Stimulated activated CD4-positive, alpha-beta T cell treated with anti-CD3 and anti-CD28 coated beads, TNF-alpha, amount 100 ng/mL, for 24 hours (primary cell): Measurements from ENCODE around the gene ZNF326.
"Not testable (repeated sequence)": the region's sequence is repeated elsewhere in the genome, so short reads cannot be mapped to it uniquely, and the experiment has no call there.

Experiments used
- DNase-seq, 3 experiments: peaks; one replicate each; pipeline ENCODE4 v3.0.0-alpha.2; 2020; ENCODE audit warnings: low read depth in 3 of 3

The ZNF326 gene

DNA sequence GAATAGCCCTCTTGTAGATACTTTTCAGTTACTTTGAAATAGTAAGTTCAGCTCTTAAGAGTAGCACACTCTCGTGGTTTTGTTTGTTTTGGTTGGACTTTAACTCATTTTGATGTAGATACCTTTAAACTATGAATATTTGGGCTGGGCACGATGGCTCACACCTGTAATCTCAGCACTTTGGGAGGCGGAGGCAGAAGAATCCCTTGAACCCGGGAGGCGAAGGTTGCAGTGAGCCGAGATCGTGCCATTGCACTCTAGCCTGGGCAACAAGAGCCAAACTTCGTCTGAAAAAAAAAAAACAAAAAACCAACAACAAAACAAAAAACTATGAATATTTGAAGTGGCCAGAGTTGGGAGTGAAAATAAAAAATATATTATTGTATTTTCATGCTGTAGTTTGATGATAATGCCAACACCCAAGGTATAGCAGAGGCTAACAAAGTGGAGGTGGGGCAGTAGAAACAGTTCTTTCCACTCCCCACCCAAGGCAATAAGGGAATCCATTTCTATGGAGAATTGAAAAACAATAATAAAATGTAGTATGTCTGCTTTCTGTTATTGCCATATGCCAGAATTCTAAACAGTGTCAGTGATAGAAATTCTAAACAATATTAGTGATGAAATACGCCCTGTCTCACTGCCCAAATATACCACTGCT lies 1.7 kb downstream of the ZNF326 start:
- no peak for DNase-seq

DNA sequence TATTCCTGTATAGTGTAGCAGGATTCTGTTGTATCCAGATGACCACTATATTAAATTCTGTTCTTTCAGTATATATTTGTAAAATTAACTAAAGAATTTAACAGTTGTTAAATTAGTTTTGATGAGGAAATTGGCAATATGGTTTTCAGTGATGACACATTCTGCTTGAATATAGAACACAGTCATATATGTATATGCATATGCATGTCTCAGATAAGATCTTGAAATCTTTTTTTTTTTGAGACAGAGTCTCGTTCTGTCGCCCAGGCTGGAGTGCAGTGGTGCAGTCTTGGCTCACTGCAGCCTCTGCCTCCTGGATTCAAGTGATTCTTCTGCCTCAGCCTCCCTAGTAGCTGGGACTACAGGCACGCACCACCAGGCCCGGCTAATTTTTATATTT lies 2.2 kb downstream of the ZNF326 start:
- DNase-seq = not testable (repeated sequence)

DNA sequence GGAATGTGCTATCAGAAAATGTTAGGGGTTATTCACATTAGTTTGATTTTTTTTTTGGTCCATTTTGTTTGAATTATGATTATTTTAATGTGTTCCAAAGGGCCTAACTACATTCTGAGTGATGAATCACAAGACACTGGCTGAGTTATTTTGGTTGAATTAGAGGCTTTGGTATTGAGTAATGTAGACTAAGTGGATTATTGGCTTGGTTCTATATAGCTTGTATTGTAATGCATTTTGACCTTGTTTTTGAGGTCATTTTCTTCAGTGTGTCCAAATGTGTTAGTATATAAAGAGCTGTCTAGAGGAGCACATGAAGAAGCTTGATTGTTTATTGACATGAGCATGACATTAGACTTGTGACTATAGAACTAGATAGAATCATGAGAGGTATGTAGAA lies 3.4 kb downstream of the ZNF326 start:
- no peak for DNase-seq

DNA sequence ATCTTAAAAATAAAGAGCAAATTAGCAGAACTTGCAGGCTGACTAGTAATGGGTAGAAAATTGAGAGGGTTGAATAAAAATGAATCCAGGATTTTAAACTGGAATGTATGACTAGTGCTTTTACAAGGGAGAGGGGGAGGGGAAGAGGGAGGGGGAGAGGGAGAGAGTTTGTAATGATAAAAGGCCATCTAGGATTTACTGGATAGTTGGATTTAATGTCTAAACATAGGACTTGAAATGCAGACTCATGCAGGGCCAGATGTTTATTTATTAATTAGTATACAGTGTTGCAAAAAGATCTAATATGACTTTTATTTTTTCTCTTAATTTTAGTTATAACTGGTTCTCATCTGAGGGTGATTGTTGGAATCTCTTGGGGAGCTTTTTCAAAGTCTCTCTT lies 4.3 kb downstream of the ZNF326 start:
- DNase-seq = no peak

DNA sequence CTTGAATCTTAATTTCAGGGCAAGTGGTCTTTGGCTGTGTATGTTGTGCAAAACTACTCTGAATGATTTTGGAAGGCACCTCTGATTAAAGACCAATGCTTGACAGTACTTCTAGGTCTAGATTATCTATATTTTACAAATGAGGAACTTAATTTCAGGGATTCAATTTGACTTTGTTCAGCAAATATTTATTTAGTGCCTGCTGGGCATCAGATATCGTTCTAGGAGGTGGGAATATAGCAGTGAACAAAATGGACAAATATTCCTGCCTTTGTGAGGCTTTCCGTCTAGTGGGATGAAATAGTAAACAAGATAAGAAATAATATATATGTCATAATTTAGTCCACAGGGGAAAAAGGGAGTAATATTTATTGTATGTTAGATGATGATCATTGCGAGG lies 4.7 kb downstream of the ZNF326 start:
- DNase-seq = no peak

DNA sequence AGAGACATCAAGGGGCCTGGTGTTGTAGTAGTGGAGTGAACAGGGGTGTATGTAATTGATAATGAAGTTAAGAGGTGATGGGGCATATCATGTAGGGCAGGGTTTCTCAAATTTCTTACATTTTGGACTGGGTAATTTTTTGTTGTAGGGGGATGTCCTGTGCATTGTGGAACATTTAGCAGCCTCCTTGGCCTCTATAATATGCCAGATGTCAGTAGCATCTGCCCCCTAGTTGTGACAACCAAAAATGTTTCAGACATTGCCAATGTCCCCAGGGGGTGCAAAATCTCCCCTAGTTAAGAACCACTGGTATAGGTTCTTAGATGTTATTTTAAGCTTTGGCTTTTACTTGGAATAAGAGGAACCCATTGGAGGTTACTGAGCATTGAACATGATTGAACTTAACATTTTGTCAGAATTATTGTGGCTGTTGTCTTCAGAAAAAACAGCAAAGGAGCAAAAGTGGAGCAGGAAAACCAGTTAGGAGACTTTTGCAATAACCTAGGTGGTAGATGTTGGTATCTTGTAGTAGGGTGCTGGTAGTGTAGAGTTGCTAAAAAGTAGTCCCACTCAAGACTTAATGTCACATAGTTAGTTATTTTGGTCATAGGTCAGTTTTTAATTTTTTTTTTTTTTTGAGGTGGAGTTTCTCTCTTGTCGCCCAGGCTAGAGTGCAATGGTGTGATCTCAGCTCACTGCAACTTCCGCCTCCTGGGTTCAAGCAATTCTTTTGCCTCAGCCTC lies 6.2 kb downstream of the ZNF326 start:
- DNase-seq = no peak

DNA sequence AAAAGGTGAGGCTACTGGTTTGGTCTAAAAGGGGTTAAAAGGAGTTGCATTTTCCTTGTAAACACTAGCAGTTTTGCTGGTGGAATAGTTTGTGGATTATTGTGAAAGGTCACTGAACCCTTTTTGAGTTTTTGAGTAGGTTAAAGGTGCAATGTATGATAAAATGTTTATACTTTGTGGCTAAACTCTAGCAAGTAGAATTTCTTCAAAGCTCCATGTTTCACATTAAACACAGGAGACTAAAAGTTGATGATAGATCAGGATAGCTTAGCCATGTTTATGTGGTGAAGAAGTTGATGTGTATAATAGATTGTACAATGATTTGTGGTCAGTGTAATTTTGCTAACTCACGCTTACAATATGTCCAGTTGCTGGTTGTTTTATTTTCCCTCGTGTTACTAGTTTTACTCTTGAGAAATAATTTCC lies 13.1 kb downstream of the ZNF326 start:
- no peak for DNase-seq

DNA sequence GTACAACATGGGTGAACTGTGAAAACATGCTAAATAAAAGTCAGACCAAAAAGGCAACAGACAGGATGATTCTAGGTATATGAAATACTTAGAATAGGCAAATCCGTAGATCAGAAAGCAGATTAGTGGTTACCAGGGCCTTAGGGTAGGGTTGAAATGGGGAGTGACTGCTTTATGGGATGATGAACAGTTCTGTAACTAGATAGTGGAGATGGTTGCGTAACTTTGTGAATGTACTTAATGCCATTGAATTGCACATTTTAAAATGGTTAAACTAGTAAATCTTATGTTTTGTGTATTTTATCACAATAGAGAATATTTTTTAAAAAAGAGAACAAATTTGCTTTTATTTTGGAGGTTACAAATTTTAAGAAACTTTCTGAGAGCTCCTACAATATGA lies 17.4 kb downstream of the ZNF326 start:
- no peak for DNase-seq

DNA sequence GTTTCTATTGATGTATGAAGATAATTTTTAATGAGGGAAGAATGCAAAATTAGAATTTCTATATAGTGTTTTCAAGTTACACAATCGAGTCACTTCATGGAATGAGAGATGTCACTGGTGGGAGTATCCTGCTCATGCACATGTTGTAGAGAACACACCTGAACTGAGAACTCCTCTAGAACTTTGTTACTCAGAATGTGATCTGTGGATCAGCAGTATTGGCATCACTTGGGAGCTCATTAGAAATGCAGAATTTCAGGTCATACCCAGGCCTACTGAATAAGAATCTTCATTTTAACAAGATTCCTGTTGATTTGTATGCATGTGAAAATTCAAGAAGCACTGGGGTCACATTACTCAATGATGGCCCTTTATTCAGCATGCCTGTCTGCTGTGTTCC lies 28.8 kb downstream of the ZNF326 start:
- DNase-seq = no peak

DNA sequence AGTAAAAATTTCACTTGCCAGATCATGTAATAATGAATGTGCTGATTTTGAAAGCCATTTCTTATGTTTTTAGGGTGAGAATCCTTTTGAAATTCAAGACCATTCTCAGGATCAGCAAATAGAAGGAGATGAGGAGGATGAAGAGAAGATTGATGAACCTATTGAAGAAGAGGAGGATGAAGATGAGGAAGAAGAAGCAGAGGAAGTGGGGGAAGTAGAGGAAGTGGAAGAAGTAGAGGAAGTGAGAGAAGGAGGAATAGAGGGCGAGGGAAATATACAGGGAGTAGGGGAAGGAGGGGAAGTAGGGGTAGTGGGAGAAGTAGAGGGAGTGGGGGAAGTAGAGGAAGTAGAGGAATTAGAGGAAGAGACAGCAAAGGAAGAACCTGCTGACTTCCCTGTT lies 32.4 kb downstream of the ZNF326 start:
- no peak for DNase-seq

DNA sequence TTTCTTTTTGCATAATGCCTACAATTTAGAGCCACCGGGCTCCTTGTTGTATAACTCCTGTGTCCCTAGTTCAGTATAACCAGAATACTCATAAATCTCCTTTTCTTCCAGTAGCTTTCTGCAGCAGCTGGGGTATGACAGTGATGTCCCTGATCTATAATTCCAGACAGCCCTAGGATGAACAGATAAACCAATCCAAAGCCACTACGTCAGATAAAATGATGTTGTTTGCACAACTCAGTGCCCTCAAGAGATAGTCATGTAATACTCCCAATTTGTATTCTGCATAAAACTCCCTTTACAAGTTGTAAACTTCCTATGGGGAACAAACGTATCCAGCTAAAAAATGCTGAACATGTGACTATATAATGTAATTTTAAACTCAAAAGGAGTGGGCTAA lies 44.7 kb downstream of the ZNF326 start:
- DNase-seq = no peak

DNA sequence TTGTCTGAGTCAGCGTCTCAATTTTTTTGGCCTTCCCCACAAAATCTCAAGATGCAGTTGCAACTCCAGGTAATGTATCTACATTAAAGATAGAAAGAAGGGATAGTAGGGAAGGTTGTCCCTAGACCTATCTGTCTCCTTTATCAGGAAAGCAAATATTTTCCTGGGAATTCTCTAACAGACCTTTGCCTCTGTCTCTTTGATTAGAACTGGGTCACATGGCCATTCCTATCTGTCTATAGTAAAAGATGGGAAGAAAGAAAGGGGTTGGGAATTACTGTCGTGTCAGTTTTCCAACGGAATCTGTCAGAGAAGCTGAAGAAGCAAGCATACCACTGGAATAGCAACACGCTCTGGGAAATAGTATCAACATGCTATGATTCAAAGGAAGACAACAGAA lies 48.7 kb downstream of the ZNF326 start:
- DNase-seq = no peak

DNA sequence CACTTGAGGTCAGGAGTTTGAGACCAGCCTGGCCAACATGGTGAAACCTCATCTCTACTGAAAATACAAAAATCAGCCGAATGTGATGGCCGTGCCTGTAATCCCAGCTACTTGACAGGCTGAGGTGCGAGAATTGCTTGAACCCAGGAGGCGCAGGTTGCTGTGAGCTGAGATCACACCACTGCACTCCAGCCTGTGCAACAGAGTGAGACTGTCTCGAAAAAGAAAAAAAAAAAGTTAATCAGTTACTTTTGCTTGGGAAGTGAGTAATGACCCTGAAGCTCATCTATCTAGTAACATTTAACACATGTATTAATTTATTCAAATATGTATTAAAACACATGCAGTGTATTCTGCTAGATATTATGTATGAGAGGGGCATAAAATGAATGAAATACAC lies 49.4 kb downstream of the ZNF326 start:
- DNase-seq = no peak

DNA sequence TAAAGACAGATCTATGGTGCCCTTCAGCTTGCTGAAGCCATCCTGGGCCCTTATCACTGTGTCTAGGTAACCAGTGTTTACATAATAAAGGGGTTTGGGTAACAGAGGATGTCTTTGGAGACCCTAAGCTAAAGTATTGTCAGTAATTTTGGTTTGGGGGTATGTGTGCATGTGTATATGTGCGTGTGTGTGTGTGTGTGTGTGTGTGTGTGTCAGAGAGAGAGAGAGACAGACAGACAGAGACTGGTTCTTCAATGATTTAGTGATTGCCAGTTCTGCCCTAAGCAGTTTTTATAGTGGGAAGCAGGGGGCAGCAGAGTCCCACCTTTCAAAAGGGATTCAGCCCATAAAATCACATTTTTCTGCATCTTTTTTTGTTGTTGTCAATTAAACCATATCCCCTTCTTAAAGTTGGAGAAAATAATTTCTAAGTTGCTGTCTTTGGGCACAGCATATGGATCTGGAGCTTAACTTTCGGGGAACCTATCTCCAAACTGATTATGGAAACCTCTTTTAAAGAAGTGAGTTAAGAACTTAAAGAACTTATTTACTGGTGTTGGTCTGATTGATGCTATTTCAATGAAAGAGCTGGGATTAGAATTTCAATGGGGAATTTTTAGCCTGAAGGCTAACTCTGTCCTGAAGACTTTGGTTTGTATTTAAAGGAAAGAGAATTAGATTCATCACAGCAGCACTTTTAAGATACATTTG lies 51.1 kb downstream of the ZNF326 start:
- peak in 1 of 3 experiments; percentile 2 for DNase-seq

DNA sequence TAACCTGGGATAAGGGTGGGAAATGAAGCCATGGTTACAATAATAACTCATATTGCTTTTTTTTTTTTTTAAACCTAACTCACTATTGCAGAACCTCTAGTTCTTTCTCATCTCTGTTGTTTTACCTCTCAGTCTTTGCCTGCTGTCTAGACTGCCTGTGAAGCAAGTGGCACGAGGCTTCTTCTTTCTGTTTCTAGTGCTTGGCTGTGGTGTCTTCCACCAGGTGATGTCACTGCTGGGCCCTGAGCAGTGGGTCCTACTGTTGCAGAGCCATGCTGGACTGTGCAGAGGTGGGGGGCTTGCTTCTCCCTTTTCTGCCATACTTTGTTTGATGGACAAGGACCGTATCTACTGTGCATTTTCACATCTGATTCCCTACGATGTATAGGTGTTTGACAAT lies 51.7 kb downstream of the ZNF326 start:
- DNase-seq = no peak

DNA sequence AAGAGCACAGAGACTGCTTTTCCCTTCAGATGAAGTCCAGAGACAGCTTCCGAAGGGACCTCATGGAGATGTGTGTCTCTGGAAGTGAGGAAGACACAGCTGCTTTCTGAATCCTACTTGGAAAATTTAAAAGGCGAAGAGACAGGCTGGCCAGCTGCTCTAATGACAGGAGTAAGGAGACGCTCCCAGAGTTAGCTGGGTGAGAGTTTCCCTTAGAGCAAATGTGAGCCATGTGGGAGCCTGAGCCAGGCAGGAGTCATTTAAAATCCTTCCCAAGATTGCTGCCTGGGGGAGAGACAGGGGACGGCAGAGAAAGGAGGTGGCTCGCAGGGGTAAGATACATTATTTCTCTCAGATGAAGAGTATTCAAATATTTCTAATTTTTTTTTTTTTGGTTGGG lies 53.1 kb downstream of the ZNF326 start:
- DNase-seq = no peak

DNA sequence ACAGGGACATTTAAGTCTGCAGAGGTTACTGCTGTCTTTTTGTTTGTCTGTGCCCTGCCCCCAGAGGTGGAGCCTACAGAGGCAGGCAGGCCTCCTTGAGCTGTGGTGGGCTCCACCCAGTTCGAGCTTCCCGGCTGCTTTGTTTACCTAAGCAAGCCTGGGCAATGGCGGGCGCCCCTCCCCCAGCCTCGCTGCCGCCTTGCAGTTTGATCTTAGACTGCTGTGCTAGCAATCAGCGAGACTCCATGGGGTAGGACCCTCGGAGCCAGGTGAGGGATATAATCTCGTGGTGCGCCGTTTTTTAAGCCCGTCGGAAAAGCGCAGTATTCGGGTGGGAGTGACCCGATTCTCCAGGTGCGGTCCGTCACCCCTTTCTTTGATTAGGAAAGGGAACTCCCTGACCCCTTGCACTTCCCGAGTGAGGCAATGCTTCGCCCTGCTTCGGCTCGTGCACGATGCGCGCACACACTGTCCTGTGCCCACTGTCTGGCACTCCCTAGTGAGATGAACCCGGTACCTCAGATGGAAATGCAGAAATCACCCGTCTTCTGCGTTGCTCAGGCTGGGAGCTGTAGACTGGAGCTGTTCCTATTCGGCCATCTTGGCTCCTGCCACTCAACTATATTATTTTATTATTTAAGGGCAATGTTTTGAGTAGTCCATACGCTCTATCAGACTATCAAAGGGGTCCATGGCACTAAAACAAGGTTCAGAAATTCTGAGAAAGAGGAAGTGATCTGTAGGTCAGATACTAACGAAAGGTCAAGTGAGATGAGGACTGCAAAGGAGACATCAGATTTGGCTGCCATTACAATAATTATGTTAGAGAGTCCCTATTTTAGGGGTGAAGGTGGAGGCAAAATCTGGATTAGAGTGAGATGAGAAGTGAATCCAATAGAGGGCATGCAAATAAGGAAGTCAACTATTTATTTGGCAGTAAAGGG lies 68.1 kb downstream of the ZNF326 start:
- not testable (repeated sequence) for DNase-seq

DNA sequence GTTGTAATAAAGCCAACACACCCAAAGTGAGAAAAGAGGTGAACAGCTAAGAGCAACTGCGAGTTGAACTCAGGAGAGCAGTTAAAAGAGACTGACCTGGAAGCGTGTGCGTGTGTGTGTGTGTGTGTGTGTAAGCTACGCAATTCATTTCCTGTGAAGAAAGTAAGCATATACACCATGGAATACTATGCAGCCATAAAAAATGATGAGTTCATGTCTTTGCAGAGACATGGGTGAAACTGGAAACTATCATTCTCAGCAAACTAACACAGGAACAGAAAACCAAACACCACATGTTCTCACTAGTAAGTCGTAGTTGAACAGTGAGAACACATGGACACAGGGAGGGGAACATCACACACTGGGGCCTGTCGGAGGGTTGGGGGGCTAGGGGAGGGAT lies 69.2 kb downstream of the ZNF326 start:
- not testable (repeated sequence) for DNase-seq

DNA sequence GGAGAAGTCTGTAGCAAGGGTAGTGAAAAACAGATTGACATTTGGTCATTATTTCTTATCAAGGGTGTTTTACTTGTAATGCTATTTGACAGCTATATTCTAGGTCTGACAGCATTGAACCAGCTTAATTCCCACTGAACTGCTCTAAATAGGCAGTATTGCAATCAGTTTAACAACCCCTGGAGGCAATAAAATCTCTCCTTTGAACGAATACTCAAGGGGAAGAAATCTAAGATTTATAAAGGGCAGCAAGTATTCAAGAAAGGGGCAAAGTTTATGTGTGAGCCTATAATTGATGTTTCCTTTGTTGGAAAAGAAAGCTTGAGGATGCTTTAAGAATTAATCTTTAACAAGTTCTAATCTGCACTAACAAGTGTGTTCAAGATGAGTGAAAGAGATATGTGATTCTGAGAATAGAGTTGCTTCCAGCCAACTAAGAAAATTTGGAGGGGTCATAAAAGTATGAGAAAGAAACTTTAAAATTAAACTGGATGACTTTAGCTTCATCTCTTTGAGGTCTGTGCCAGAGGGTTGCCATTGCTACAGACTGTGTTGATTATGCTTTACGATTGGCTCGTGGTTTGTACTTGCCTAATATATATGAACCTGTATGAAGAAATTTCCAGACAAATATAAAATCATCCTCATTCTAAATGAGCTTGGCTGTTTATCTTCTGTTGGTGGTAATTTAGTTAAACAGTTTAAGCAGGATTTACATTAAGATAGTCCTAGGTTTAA lies 72.5 kb downstream of the ZNF326 start:
- DNase-seq = no peak

DNA sequence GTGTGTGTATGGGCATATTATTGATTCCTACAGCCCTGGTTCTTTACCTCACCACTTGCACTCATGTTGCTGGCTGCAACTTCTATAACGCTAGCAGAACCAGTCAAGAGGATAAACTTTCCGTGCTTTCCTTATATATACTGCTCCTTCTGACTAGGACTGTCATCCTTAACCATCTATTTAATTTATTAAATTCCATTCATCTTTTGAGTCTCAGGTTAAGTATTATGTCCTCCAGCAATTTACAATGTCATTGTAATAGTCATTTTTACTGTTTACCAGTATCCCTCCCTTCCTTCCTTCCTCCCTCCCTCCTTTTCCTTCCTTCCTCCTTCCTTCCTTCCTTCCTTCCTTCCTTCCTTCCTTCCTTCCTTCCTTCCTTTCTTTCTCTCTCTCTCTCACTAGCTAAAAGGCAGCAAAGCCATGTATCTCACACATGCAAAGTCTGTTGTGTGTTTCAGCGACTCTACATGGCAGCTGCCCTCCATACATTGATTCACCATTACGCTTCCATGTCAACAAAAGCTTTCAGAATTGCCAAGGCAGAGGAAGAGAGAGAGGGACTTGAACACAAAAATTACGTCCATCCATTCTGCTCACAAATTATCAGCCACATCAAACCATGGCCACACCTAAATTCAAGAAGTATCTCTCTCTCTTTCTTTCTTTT lies 73.8 kb downstream of the ZNF326 start:
- DNase-seq = no peak

DNA sequence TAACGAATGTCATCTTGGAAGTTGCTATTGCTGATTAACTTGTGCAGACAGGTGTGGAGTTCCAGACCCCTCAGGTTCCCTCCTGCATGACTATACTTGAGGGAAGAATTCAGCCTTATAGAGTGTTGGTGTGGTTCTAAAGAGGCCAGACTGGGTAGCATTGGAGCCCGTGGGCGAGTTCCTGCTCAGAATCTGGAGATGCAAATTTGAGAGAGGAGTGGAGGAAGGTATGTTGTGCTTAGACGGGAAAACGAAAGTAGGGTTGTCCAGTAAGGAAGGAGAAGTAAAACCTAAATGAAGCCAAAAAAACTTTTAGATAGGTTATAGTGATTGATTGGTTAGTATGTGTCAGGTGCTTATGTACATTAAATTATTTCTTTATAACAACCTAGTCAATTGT lies 79.2 kb downstream of the ZNF326 start:
- DNase-seq = no peak
